Fibroblast of mammary gland (primary cell): ENCODE measurements around the gene TAGAP.
"Not testable (repeated sequence)": the region's sequence is repeated elsewhere in the genome, so short reads cannot be mapped to it uniquely, and the experiment has no call there.

Experiments used
- DNase-seq: peaks from one replicate; pipeline ENCODE4 v3.0.0-alpha.2; 2010; ENCODE audit warnings: low read depth
- H3K4me3 ChIP-seq: 2 replicates; pipeline ENCODE4 v1.5.1; 2011; ENCODE audit warnings: low read depth, mild to moderate bottlenecking, low read length, moderate library complexity; ENCODE audit not compliant: control insufficient read depth
- CTCF ChIP-seq: conservative IDR thresholded peaks from 2 replicates; pipeline ENCODE4 v1.5.1; 2011; ENCODE audit warnings: low read depth, low read length, inconsistent platforms; ENCODE audit not compliant: control insufficient read depth, insufficient read depth

The TAGAP gene

GRCh38 chr6:159042003-159042825, 2.6 kb downstream of the TAGAP start:
- peak; percentile 57 for DNase-seq
- H3K4me3 ChIP-seq: no peak overlapping the region
- peak; percentile 97 for TF ChIP-seq CTCF

- H3K4me3 ChIP-seq: no peak overlapping the region
- TF ChIP-seq CTCF: no peak
- DNase-seq: no peak
These were observed 3.6 kb downstream of the TAGAP start for GRCh38 chr6:159041181-159041580.

- DNase-seq: no peak
- H3K4me3 ChIP-seq: no peak overlapping the region
These were observed 4.9 kb downstream of the TAGAP start for GRCh38 chr6:159039885-159040258.

GRCh38 chr6:159038914-159039884, 5.6 kb downstream of the TAGAP start:
- no peak for TF ChIP-seq CTCF
- DNase-seq: peak; percentile 53
- H3K4me3 ChIP-seq: no peak overlapping the region

More at GRCh38 chr6:159039885-159040258, 4.9 kb downstream of the TAGAP start:
- TF ChIP-seq CTCF: no peak

- not testable (repeated sequence) for DNase-seq, H3K4me3 ChIP-seq
These were observed 6.5 kb downstream of the TAGAP start for GRCh38 chr6:159038318-159038717.

GRCh38 chr6:159037756-159038290, 7.0 kb downstream of the TAGAP start:
- TF ChIP-seq CTCF: no peak
- H3K4me3 ChIP-seq: no peak overlapping the region
- no peak for DNase-seq
